Thyroid gland (tissue), 4 donors: ENCODE measurements around the gene FAT4. TPM values are rescaled to one million over a fixed set of nuclear protein-coding genes. Genes with fewer than 3 reads are reported as not detected.

Source experiments
- DNase-seq, 2 donors: peaks; one replicate each; pipeline ENCODE4 v3.0.0-alpha.2; 2019
- H3K27ac ChIP-seq, 3 donors: fragments of 200-600 bp; sonication (generic); 1 replicate in 2 of 3; 2 replicates in 1 of 3; pipeline ENCODE4 v1.5.1; 2016 to 2019; ENCODE audit warnings: mild to moderate bottlenecking in 1 of 3, moderate library complexity in 1 of 3
- H3K27me3 ChIP-seq: fragments of 200-600 bp; sonication (generic); one replicate; pipeline ENCODE4 v1.5.1; 2019
- H3K36me3 ChIP-seq, 2 donors: fragments of 200-600 bp; sonication (generic); one replicate each; pipeline ENCODE4 v1.5.1; 2016 to 2019
- H3K4me1 ChIP-seq, 2 donors: fragments of 200-600 bp; sonication (generic); one replicate each; pipeline ENCODE4 v1.5.1; 2017 to 2019
- H3K4me3 ChIP-seq, 3 donors: fragments of 200-600 bp; sonication (generic); replicated peaks in 1 of 3; 1 replicate in 2 of 3; 2 replicates in 1 of 3; pipeline ENCODE4 v1.5.1; 2016; ENCODE audit warnings: mild to moderate bottlenecking in 1 of 3
- H3K9me3 ChIP-seq: fragments of 200-600 bp; sonication (generic); one replicate; pipeline ENCODE4 v1.5.1; 2017
- CTCF ChIP-seq, 6 experiments: fragments of 200-600 bp in 3 of 6; fragments of 450-650 bp in 3 of 6; sonication (generic) in 3 of 6; IDR thresholded peaks; one replicate each; pipeline ENCODE4 v1.5.1; 2016 to 2019; ENCODE audit warnings: antibody characterized with exemption in 6 of 6, mild to moderate bottlenecking in 2 of 6, inconsistent platforms in 1 of 6, moderate library complexity in 1 of 6
- POLR2A ChIP-seq, 2 donors: fragments of 450-650 bp; IDR thresholded peaks; one replicate each; pipeline ENCODE4 v1.6.1; 2017; ENCODE audit warnings: antibody characterized with exemption in 2 of 2, mild to moderate bottlenecking in 2 of 2, moderate library complexity in 1 of 2
- WGBS, 2 donors: methylation state at CpG; one replicate each; pipeline ENCODE4 v1.1.5; 2017; 5-methylcytosine and 5-hydroxymethylcytosine counted together
- intact Hi-C: fragments of 100-400 bp; cut with DNase I; formaldehyde crosslinking; loops from one replicate; pipeline ENCODE4 v1.15.1; 2023
- total RNA-seq, 4 donors: library from RNA; depleted of rRNA; stranded (reverse); fragments of >200 nt; gene quantifications; one replicate each; pipeline ENCODE4 v1.2.3, GENCODE V29; 2016

Gene FAT4
- 10 to 100 TPM; 29.3 to 49.8 (median 40.2) TPM for total RNA-seq

GRCh38 chr4:125314676-125315575 is at the start of gene FAT4:
Gene FAT4, plus strand, starts transcription at chr4:125314955. Its CDS starts 1,457 bp downstream, at chr4:125316412.
- Histone ChIP-seq H3K36me3 (no peaks in the 10 kb centered on the region), H3K4me3 (peak within 1 kb of the TSS; percentile 68 to 88 (median 86)), H3K27ac (peak within 1 kb of the TSS; percentile 91 to 97 (median 91)), H3K9me3 (no peaks in the 10 kb centered on the region), H3K27me3 (no peaks in the 10 kb centered on the region), H3K4me1 (peaks cover 9 to 23% of the 10 kb centered on the region in 2 donors)
- intact Hi-C loops: loop anchor here (10.0 kb wide), 1 partner anchor 120 kb away; no protein-coding TSS in a partner anchor
- DNase-seq: peak; percentile 98
- TF ChIP-seq CTCF (IDR thresholded peaks at IDR 0.05): peak in 3 of 6 experiments; percentile 22 to 28 (median 25)
- peak; percentile 41 to 94 for TF ChIP-seq POLR2A (IDR thresholded peaks at IDR 0.05)
- 0 to 1% methylated on average over 53 to 64 of the region's 68 CpGs for WGBS, 2 donors

GRCh38 chr4:125265846-125266245 is 48.9 kb upstream of the FAT4 start:
- H3K36me3 ChIP-seq: no peaks in the 10 kb centered on the region

GRCh38 chr4:125266901-125267604 is 47.7 kb upstream of the FAT4 start:
- H3K9me3 ChIP-seq: no peaks in the 10 kb centered on the region
- WGBS, 2 donors: 61 to 62% methylated on average over 7 of the region's 7 CpGs
- DNase-seq: no peak
- intact Hi-C loops: no loop called here
- H3K27ac ChIP-seq: no peak overlapping the region
- no peaks in the 10 kb centered on the region for H3K4me1 ChIP-seq
- no peaks in the 10 kb centered on the region for H3K36me3 ChIP-seq
- no peaks in the 10 kb centered on the region for H3K27me3 ChIP-seq
- TF ChIP-seq CTCF (IDR thresholded peaks at IDR 0.05) (no peak), POLR2A (IDR thresholded peaks at IDR 0.05) (no peak)
- H3K4me3 ChIP-seq: no peak overlapping the region

More at GRCh38 chr4:125265846-125266245, 48.9 kb upstream of the FAT4 start:
- intact Hi-C loops: no loop called here
- no peak for TF ChIP-seq POLR2A (IDR thresholded peaks at IDR 0.05)
- no peak for TF ChIP-seq CTCF (IDR thresholded peaks at IDR 0.05)
- Histone ChIP-seq H3K27ac (no peak overlapping the region), H3K27me3 (no peaks in the 10 kb centered on the region), H3K4me1 (no peaks in the 10 kb centered on the region), H3K4me3 (no peak overlapping the region), H3K9me3 (no peaks in the 10 kb centered on the region)
- WGBS, 2 donors: 93 to 95% methylated on average over 5 of the region's 5 CpGs
- no peak for DNase-seq

GRCh38 chr4:125267630-125268029 is 47.1 kb upstream of the FAT4 start:
- Histone ChIP-seq H3K9me3 (no peaks in the 10 kb centered on the region), H3K36me3 (no peaks in the 10 kb centered on the region), H3K27ac (no peak overlapping the region), H3K4me3 (no peak overlapping the region), H3K27me3 (no peaks in the 10 kb centered on the region), H3K4me1 (no peaks in the 10 kb centered on the region)
- TF ChIP-seq CTCF (IDR thresholded peaks at IDR 0.05) (no peak), POLR2A (IDR thresholded peaks at IDR 0.05) (no peak)
- WGBS, 2 donors: 72 to 75% methylated on average over 3 of the region's 3 CpGs
- intact Hi-C loops: no loop called here
- DNase-seq: no peak
